KMS-11 (cell line): ENCODE results near the gene DUS2.
"Not testable (repeated sequence)": the region's sequence is repeated elsewhere in the genome, so short reads cannot be mapped to it uniquely, and the experiment has no call there.

Experiments used
- H2AFZ ChIP-seq: fragments of 200-600 bp; sonication (generic); 2 replicates; pipeline ENCODE4 v1.6.1; 2016; ENCODE audit warnings: antibody characterized with exemption, mixed run types, low read depth
- H3K27ac ChIP-seq: fragments of 200-600 bp; sonication (generic); 2 replicates; pipeline ENCODE4 v1.6.1; 2016; ENCODE audit warnings: mild to moderate bottlenecking, mixed run types
- H3K27me3 ChIP-seq: fragments of 200-600 bp; sonication (generic); 2 replicates; pipeline ENCODE4 v1.6.1; 2017; ENCODE audit warnings: mild to moderate bottlenecking, low read depth, mixed run types, moderate library complexity; ENCODE audit not compliant: insufficient read depth
- H3K36me3 ChIP-seq: fragments of 200-600 bp; sonication (generic); 2 replicates; pipeline ENCODE4 v1.6.1; 2017; ENCODE audit warnings: mild to moderate bottlenecking, mixed run types; ENCODE audit not compliant: insufficient read depth
- H3K4me1 ChIP-seq: fragments of 200-600 bp; sonication (generic); 2 replicates; pipeline ENCODE4 v1.6.1; 2016; ENCODE audit warnings: mild to moderate bottlenecking, low read depth, mixed run types; ENCODE audit not compliant: poor library complexity, severe bottlenecking
- H3K4me2 ChIP-seq: fragments of 200-600 bp; sonication (generic); 2 replicates; pipeline ENCODE4 v1.7.0; 2016; ENCODE audit warnings: mild to moderate bottlenecking, mixed run types
- H3K4me3 ChIP-seq: fragments of 200-600 bp; sonication (generic); IDR thresholded peaks from 2 replicates; pipeline ENCODE4 v1.6.1; 2017; ENCODE audit warnings: low read depth, low read length, mixed read lengths; ENCODE audit not compliant: insufficient read depth
- H3K79me2 ChIP-seq: fragments of 200-600 bp; sonication (generic); 2 replicates; pipeline ENCODE4 v1.6.1; 2016; ENCODE audit warnings: low read depth, mixed run types; ENCODE audit not compliant: insufficient read depth
- H3K9ac ChIP-seq: fragments of 200-600 bp; sonication (generic); 2 replicates; pipeline ENCODE4 v1.6.1; 2016; ENCODE audit warnings: mild to moderate bottlenecking, mixed run types
- H4K20me1 ChIP-seq: fragments of 200-600 bp; sonication (generic); 2 replicates; pipeline ENCODE4 v1.6.1; 2016; ENCODE audit warnings: mild to moderate bottlenecking, mixed run types; ENCODE audit not compliant: insufficient read depth
- CTCF ChIP-seq: fragments of 200-600 bp; sonication (generic); conservative IDR thresholded peaks from 2 replicates; pipeline ENCODE4 v1.6.1; 2017; ENCODE audit warnings: low read depth, mild to moderate bottlenecking, antibody characterized with exemption, low read length, moderate library complexity, mixed read lengths

The DUS2 gene

GRCh38 chr16:68111379-68111778 is 88.3 kb downstream of the DUS2 start:
- H3K4me1 ChIP-seq: peaks cover 3% of the 10 kb centered on the region

GRCh38 chr16:68113059-68113761 is 90.1 kb downstream of the DUS2 start:
- no peak overlapping the region for H3K9ac ChIP-seq
- peaks cover 97% of the 10 kb centered on the region for H3K79me2 ChIP-seq
- H3K4me1 ChIP-seq: no peaks in the 10 kb centered on the region
- no peak overlapping the region for H3K27ac ChIP-seq
- no peak overlapping the region for H3K4me3 ChIP-seq
- H3K36me3 ChIP-seq: no peaks in the 10 kb centered on the region
- no peaks in the 10 kb centered on the region for H4K20me1 ChIP-seq
- no peak overlapping the region for H2AFZ ChIP-seq
- no peak overlapping the region for H3K4me2 ChIP-seq
- TF ChIP-seq CTCF: no peak
- no peaks in the 10 kb centered on the region for H3K27me3 ChIP-seq

More at GRCh38 chr16:68111379-68111778, 88.3 kb downstream of the DUS2 start:
- no peak for TF ChIP-seq CTCF
- Histone ChIP-seq H3K27me3 (no peaks in the 10 kb centered on the region), H3K27ac (no peak overlapping the region), H3K79me2 (peaks cover 94% of the 10 kb centered on the region), H2AFZ (no peak overlapping the region), H4K20me1 (no peaks in the 10 kb centered on the region), H3K36me3 (no peaks in the 10 kb centered on the region), H3K9ac (no peak overlapping the region), H3K4me2 (no peak overlapping the region), H3K4me3 (no peak overlapping the region)

- H3K4me1 ChIP-seq: no peaks in the 10 kb centered on the region
- no peak overlapping the region for H3K4me2 ChIP-seq
- H3K79me2 ChIP-seq: peaks cover 96% of the 10 kb centered on the region
- no peaks in the 10 kb centered on the region for H3K27me3 ChIP-seq
- no peak for TF ChIP-seq CTCF
- no peak overlapping the region for H2AFZ ChIP-seq
- H3K27ac ChIP-seq: no peak overlapping the region
- no peak overlapping the region for H3K9ac ChIP-seq
- no peaks in the 10 kb centered on the region for H3K36me3 ChIP-seq
- H3K4me3 ChIP-seq: no peak overlapping the region
- no peaks in the 10 kb centered on the region for H4K20me1 ChIP-seq
Measured at GRCh38 chr16:68113765-68114240, 90.7 kb downstream of the DUS2 start.

GRCh38 chr16:68114939-68115338 is 91.9 kb downstream of the DUS2 start:
- not testable (repeated sequence) for H4K20me1 ChIP-seq, H2AFZ ChIP-seq, H3K27me3 ChIP-seq, H3K4me3 ChIP-seq, H3K36me3 ChIP-seq, H3K9ac ChIP-seq, H3K27ac ChIP-seq, H3K4me2 ChIP-seq, H3K4me1 ChIP-seq
- peaks cover 93% of the 10 kb centered on the region for H3K79me2 ChIP-seq

GRCh38 chr16:68115851-68116250 is 92.8 kb downstream of the DUS2 start:
- H2AFZ ChIP-seq: no peak overlapping the region
- H3K79me2 ChIP-seq: peaks cover 93% of the 10 kb centered on the region; the same call in 1 of the 2 replicates
- H3K4me3 ChIP-seq: no peak overlapping the region
- no peak overlapping the region for H3K27ac ChIP-seq
- no peak overlapping the region for H3K4me2 ChIP-seq
- no peaks in the 10 kb centered on the region for H3K36me3 ChIP-seq
- H4K20me1 ChIP-seq: no peaks in the 10 kb centered on the region
- H3K27me3 ChIP-seq: no peaks in the 10 kb centered on the region
- TF ChIP-seq CTCF: no peak
- H3K9ac ChIP-seq: no peak overlapping the region
- no peaks in the 10 kb centered on the region for H3K4me1 ChIP-seq
